K562 (cell line): ENCODE results near the gene PPOX. TPM values are rescaled to one million over a fixed set of nuclear protein-coding genes. Genes with fewer than 3 reads are reported as not detected.

Experiments used
- CHAMP1 ChIP-seq: fragments of 450-650 bp; IDR thresholded peaks from 2 replicates; pipeline ENCODE4 v1.6.1; 2016; ENCODE audit warnings: mild to moderate bottlenecking
- CHD7 ChIP-seq: fragments of 200-600 bp; sonication (generic); IDR thresholded peaks from one replicate; pipeline ENCODE4 v1.6.1; 2012; ENCODE audit warnings: mild to moderate bottlenecking, low read depth, low read length, inconsistent platforms
- YY1 ChIP-seq, 3 experiments: IDR thresholded peaks; 2 replicates each; pipeline ENCODE4 v1.6.1; 2011; ENCODE audit warnings: low read length in 2 of 3, mild to moderate bottlenecking in 2 of 3, moderate library complexity in 2 of 3, borderline replicate concordance in 1 of 3, control low read depth in 1 of 3, low read depth in 1 of 3; ENCODE audit not compliant: insufficient read depth in 3 of 3, insufficient replicate concordance in 2 of 3, control insufficient read depth in 1 of 3, insufficient read length in 1 of 3; ENCODE audit errors: extremely low read depth in 1 of 3
- ZNF407 ChIP-seq: fragments of 450-650 bp; IDR thresholded peaks from 2 replicates; pipeline ENCODE4 v1.6.1; 2016; ENCODE audit warnings: low read depth
- polyA plus RNA-seq, 8 experiments: library from polyadenylated mRNA; depleted of rRNA in 4 of 8; stranded (reverse) in 5 of 8; unstranded in 3 of 8; fragments of >200 nt; fragmentation: Nextera tagmentation in 2 of 8; fragmentation: Illumina TruSeq in 1 of 8; extraction: Ambion mirVana in 2 of 8; extraction: Trizol in 1 of 8; gene quantifications; 2 replicates each; pipeline versions ENCODE4 v1.2.1 to v1.2.3, GENCODE V29; 2011 to 2014; ENCODE audit warnings: inconsistent platforms in 1 of 8, missing spikeins in 1 of 8
- total RNA-seq, 7 experiments: library from RNA; depleted of rRNA in 6 of 7; stranded (reverse); fragments of >200 nt in 6 of 7; fragmentation: Illumina TruSeq in 2 of 7; extraction: Trizol in 2 of 7; gene quantifications; 2 replicates each; pipeline versions ENCODE4 v1.2.1 to v1.2.3, GENCODE V29; 2011 to 2021; ENCODE audit warnings: low replicate concordance in 1 of 7

PPOX gene
- total and polyA plus RNA-seq, 9 of the 15 experiments (the other 6 are each of a cell fraction or from before 2014, with no cell fraction given) = 17.0 to 57.1 (median 38.9) TPM

GRCh38 chr1:161182214-161182613, 16.0 kb downstream of the PPOX start (continued):
- TF ChIP-seq ZNF407 (no peak), CHAMP1 (no peak), YY1 (IDR thresholded peaks at IDR 0.05; ENCODE audit: borderline replicate concordance in 1 of 3, control insufficient read depth in 1 of 3, extremely low read depth in 1 of 3, insufficient read depth in 3 of 3, insufficient read length in 1 of 3, insufficient replicate concordance in 2 of 3, low read depth in 1 of 3, low read length in 2 of 3) (no peak), CHD7 (no peak)
